Midbrain (tissue), 1 donor: ENCODE data around the gene DPCD.
"Not testable (repeated sequence)": the region's sequence is repeated elsewhere in the genome, so short reads cannot be mapped to it uniquely, and the experiment has no call there.

Experiments used
- DNase-seq: peaks from one replicate; lab custom pipeline; 2025; lab: John Stamatoyannopoulos, UW

Gene DPCD

GRCh38 chr10:101619983-101620382 is 31.9 kb downstream of the DPCD start:
- no peak for DNase-seq

GRCh38 chr10:101623528-101623927 is 35.4 kb downstream of the DPCD start:
- DNase-seq, result no peak

GRCh38 chr10:101624526-101625102 is 36.5 kb downstream of the DPCD start:
- no peak for DNase-seq

GRCh38 chr10:101625821-101626412 is 37.8 kb downstream of the DPCD start:
- DNase-seq, result no peak

GRCh38 chr10:101629837-101630632 is 41.9 kb downstream of the DPCD start:
- peak; percentile 72 for DNase-seq

GRCh38 chr10:101630633-101630920 is 42.5 kb downstream of the DPCD start:
- no peak for DNase-seq

- no peak for DNase-seq
Measured at GRCh38 chr10:101631821-101632475, 43.8 kb downstream of the DPCD start.

GRCh38 chr10:101633510-101633909 is 45.4 kb downstream of the DPCD start:
- DNase-seq, result not testable (repeated sequence)

GRCh38 chr10:101639141-101639900 is 51.2 kb downstream of the DPCD start:
- DNase-seq, result no peak

- DNase-seq, result no peak
Measured at GRCh38 chr10:101643546-101643945, 55.4 kb downstream of the DPCD start.

GRCh38 chr10:101644002-101644401 is 55.9 kb downstream of the DPCD start:
- DNase-seq, result peak; percentile 23

GRCh38 chr10:101645659-101646058 is 57.5 kb downstream of the DPCD start:
- DNase-seq, result no peak

GRCh38 chr10:101646364-101646763 is 58.2 kb downstream of the DPCD start:
- peak; percentile 76 for DNase-seq

- no peak for DNase-seq
Measured at GRCh38 chr10:101647255-101647654, 59.1 kb downstream of the DPCD start.

GRCh38 chr10:101649525-101650085 is 61.5 kb downstream of the DPCD start:
- DNase-seq, result no peak

- no peak for DNase-seq
Measured at GRCh38 chr10:101650863-101651262, 62.7 kb downstream of the DPCD start.

GRCh38 chr10:101651336-101651735 is 63.2 kb downstream of the DPCD start:
- no peak for DNase-seq

- no peak for DNase-seq
Measured at GRCh38 chr10:101653536-101653935, 65.4 kb downstream of the DPCD start.

GRCh38 chr10:101655570-101655969 is 67.4 kb downstream of the DPCD start:
- no peak for DNase-seq

GRCh38 chr10:101656890-101657289 is 68.8 kb downstream of the DPCD start:
- DNase-seq, result no peak

- DNase-seq, result no peak
Measured at GRCh38 chr10:101658975-101659374, 70.9 kb downstream of the DPCD start.
